H1 (cell line): ENCODE data around the gene CHCHD3. TPM values are rescaled to one million over a fixed set of nuclear protein-coding genes. Genes with fewer than 3 reads are reported as not detected.

Experiments used
- CTCF ChIA-PET: fragments of 300-600 bp; sonication (Branson Sonifier 250); formaldehyde crosslinking; loops from one replicate; lab custom pipeline; 2021; ENCODE audit not compliant: partially characterized antibody; lab: Charles Lee
- POLR2A ChIA-PET: fragments of 300-600 bp; sonication (Branson Sonifier 250); formaldehyde crosslinking; loops from one replicate; lab custom pipeline; 2021; ENCODE audit warnings: inconsistent platforms; ENCODE audit not compliant: partially characterized antibody; lab: Charles Lee
- DNase-seq, 2 experiments: peaks; one replicate each; pipeline versions ENCODE4 v3.0.0 to v3.0.0-alpha.2; 2010 to 2022; ENCODE audit warnings: low spot score in 2 of 2, low read depth in 1 of 2, mixed read lengths in 1 of 2
- FAIRE-seq: peaks from 2 replicates; lab custom pipeline; 2011; peaks lifted over from hg19 to GRCh38; lab: Jason Lieb, UNC
- H2AFZ ChIP-seq: 2 replicates; pipeline ENCODE4 v1.8.1; 2012; ENCODE audit warnings: low read length, inconsistent platforms
- H2AK5ac ChIP-seq: 2 replicates; pipeline ENCODE4 v1.6.1; 2013; ENCODE audit warnings: low read depth, low read length
- H2BK120ac ChIP-seq: replicated peaks from 2 replicates; pipeline ENCODE3; 2013; ENCODE audit warnings: low read depth, low read length, inconsistent platforms
- H2BK12ac ChIP-seq: 2 replicates; pipeline ENCODE4 v1.6.1; 2013; ENCODE audit warnings: low read depth, low read length
- H2BK15ac ChIP-seq: 2 replicates; pipeline ENCODE4 v1.6.1; 2013; ENCODE audit warnings: low read length
- H2BK20ac ChIP-seq: 2 replicates; pipeline ENCODE4 v1.6.1; 2013; ENCODE audit warnings: low read length
- H2BK5ac ChIP-seq: 2 replicates; pipeline ENCODE4 v1.6.1; 2013; ENCODE audit warnings: low read depth, low read length
- H3K14ac ChIP-seq: 2 replicates; pipeline ENCODE4 v1.6.1; 2013; ENCODE audit warnings: inconsistent platforms; ENCODE audit not compliant: insufficient read length
- H3K18ac ChIP-seq: 2 replicates; pipeline ENCODE4 v1.6.1; 2013; ENCODE audit warnings: low read length; ENCODE audit errors: extremely low read depth
- H3K23ac ChIP-seq: 2 replicates; pipeline ENCODE4 v1.6.1; 2013; ENCODE audit warnings: inconsistent platforms; ENCODE audit not compliant: insufficient read length
- H3K23me2 ChIP-seq: 2 replicates; pipeline ENCODE4 v1.6.1; 2013; ENCODE audit warnings: low read depth, low read length
- H3K27ac ChIP-seq: 2 replicates; pipeline ENCODE4 v1.6.1; 2011; ENCODE audit warnings: low read depth, low read length, inconsistent platforms
- H3K27me3 ChIP-seq, 4 experiments: replicated peaks in 1 of 4; 1 replicate in 1 of 4; 2 replicates in 3 of 4; pipeline versions ENCODE4 v1.6.1 to v1.8.1; 2011 to 2013; ENCODE audit warnings: low read length in 3 of 4, mild to moderate bottlenecking in 3 of 4, inconsistent platforms in 2 of 4, mixed read lengths in 2 of 4, moderate library complexity in 1 of 4; ENCODE audit not compliant: control insufficient read depth in 3 of 4, insufficient read depth in 3 of 4; ENCODE audit errors: extremely low read depth in 1 of 4
- H3K36me3 ChIP-seq, 4 experiments: 2 replicates each; pipeline versions ENCODE4 v1.6.1 to v1.8.1; 2011 to 2013; ENCODE audit warnings: mild to moderate bottlenecking in 4 of 4, low read length in 3 of 4, moderate library complexity in 2 of 4, control low read depth in 1 of 4, inconsistent platforms in 1 of 4; ENCODE audit not compliant: insufficient read depth in 4 of 4, control insufficient read depth in 2 of 4
- H3K4ac ChIP-seq: replicated peaks from 2 replicates; pipeline ENCODE3; 2013; ENCODE audit warnings: low read length, low read depth, mixed read lengths, inconsistent platforms; ENCODE audit not compliant: insufficient read length
- H3K4me1 ChIP-seq, 4 experiments: replicated peaks in 1 of 4; 1 replicate in 1 of 4; 2 replicates in 3 of 4; pipeline versions ENCODE4 v1.6.1 to v1.8.1; 2011 to 2013; ENCODE audit warnings: low read length in 3 of 4, inconsistent platforms in 2 of 4, mixed read lengths in 1 of 4; ENCODE audit not compliant: insufficient read depth in 4 of 4, control insufficient read depth in 3 of 4
- H3K4me2 ChIP-seq, 2 experiments: 2 replicates each; pipeline versions ENCODE4 v1.6.1 to v1.8.1; 2011 to 2013; ENCODE audit warnings: low read depth in 2 of 2, low read length in 2 of 2, control low read depth in 1 of 2, inconsistent platforms in 1 of 2, mild to moderate bottlenecking in 1 of 2; ENCODE audit not compliant: insufficient read depth in 1 of 2
- H3K4me3 ChIP-seq, 4 experiments: fragments of 200-600, 300-600 bp in 1 of 4; sonication (generic), shearing (Covaris generic), sonication (Bioruptor Twin) in 1 of 4; 2 replicates each; pipeline versions ENCODE4 v1.5.1 to v1.8.1; 2011 to 2016; ENCODE audit warnings: low read length in 4 of 4, low read depth in 3 of 4, control low read depth in 2 of 4, inconsistent platforms in 2 of 4, mild to moderate bottlenecking in 2 of 4, mixed read lengths in 1 of 4, moderate library complexity in 1 of 4; ENCODE audit not compliant: insufficient read depth in 2 of 4; ENCODE audit errors: extremely low read depth in 1 of 4
- H3K56ac ChIP-seq: replicated peaks from 2 replicates; pipeline ENCODE3; 2013; ENCODE audit warnings: low read depth, mild to moderate bottlenecking, mixed read lengths, low read length, inconsistent platforms; ENCODE audit not compliant: insufficient read length
- H3K79me1 ChIP-seq: 2 replicates; pipeline ENCODE4 v1.6.1; 2013; ENCODE audit warnings: low read depth, low read length, control low read depth
- H3K79me2 ChIP-seq, 2 experiments: 2 replicates each; pipeline versions ENCODE4 v1.6.1 to v1.8.1; 2012 to 2013; ENCODE audit warnings: low read length in 2 of 2, mild to moderate bottlenecking in 2 of 2, inconsistent platforms in 1 of 2; ENCODE audit not compliant: insufficient read depth in 2 of 2, control insufficient read depth in 1 of 2
- H3K9ac ChIP-seq, 4 experiments: replicated peaks in 1 of 4; 1 replicate in 1 of 4; 2 replicates in 3 of 4; pipeline versions ENCODE4 v1.6.1 to v1.8.1; 2011 to 2013; ENCODE audit warnings: low read depth in 3 of 4, low read length in 3 of 4, control low read depth in 2 of 4, mild to moderate bottlenecking in 2 of 4, moderate library complexity in 2 of 4, inconsistent platforms in 1 of 4; ENCODE audit errors: extremely low read depth in 1 of 4
- H3K9me3 ChIP-seq, 2 experiments: 2 replicates each; pipeline versions ENCODE4 v1.6.1 to v1.8.1; 2012 to 2013; ENCODE audit warnings: mild to moderate bottlenecking in 2 of 2, moderate library complexity in 2 of 2, control low read depth in 1 of 2, inconsistent platforms in 1 of 2, low read depth in 1 of 2, low read length in 1 of 2, mixed read lengths in 1 of 2; ENCODE audit not compliant: insufficient read depth in 2 of 2
- H4K20me1 ChIP-seq, 2 experiments: replicated peaks in 1 of 2; 2 replicates each; pipeline versions ENCODE3 to v1.8.1; 2011 to 2013; ENCODE audit warnings: inconsistent platforms in 2 of 2, low read length in 2 of 2, mild to moderate bottlenecking in 1 of 2; ENCODE audit not compliant: insufficient read depth in 2 of 2, control insufficient read depth in 1 of 2
- H4K5ac ChIP-seq: 2 replicates; pipeline ENCODE4 v1.6.1; 2013; ENCODE audit warnings: low read length, low read depth, mixed read lengths, inconsistent platforms; ENCODE audit not compliant: insufficient read length
- H4K8ac ChIP-seq: 2 replicates; pipeline ENCODE4 v1.8.0; 2013; ENCODE audit warnings: mild to moderate bottlenecking, moderate library complexity, low read length, inconsistent platforms; ENCODE audit not compliant: insufficient read depth; ENCODE audit errors: extremely low read depth
- H4K91ac ChIP-seq: replicated peaks from 2 replicates; pipeline ENCODE3; 2013; ENCODE audit warnings: low read length, mixed read lengths, inconsistent platforms; ENCODE audit not compliant: insufficient read length
- E2F6 ChIP-seq: IDR thresholded peaks from 2 replicates; pipeline ENCODE4 v1.6.1; 2012; ENCODE audit warnings: inconsistent platforms
- EGR1 ChIP-seq: IDR thresholded peaks from 2 replicates; pipeline ENCODE4 v1.6.1; 2011; ENCODE audit warnings: low read depth, low read length, borderline replicate concordance
- FOSL1 ChIP-seq: IDR thresholded peaks from 2 replicates; pipeline ENCODE4 v1.6.1; 2011; ENCODE audit warnings: mild to moderate bottlenecking, low read depth, low read length, moderate library complexity; ENCODE audit not compliant: insufficient read depth
- KDM1A ChIP-seq: fragments of 200-600, 300-600 bp; sonication (generic); IDR thresholded peaks from 2 replicates; pipeline ENCODE4 v1.7.1; 2016; ENCODE audit warnings: mild to moderate bottlenecking, low read length, borderline replicate concordance
- KDM5A ChIP-seq: fragments of 200-600 bp; IDR thresholded peaks from 2 replicates; pipeline ENCODE4 v1.7.1; 2012; ENCODE audit warnings: mild to moderate bottlenecking, low read length, inconsistent platforms, mixed read lengths
- POLR2AphosphoS5 ChIP-seq: IDR thresholded peaks from 2 replicates; pipeline ENCODE4 v1.6.1; 2011; ENCODE audit warnings: low read depth, low read length
- RXRA ChIP-seq: IDR thresholded peaks from 2 replicates; pipeline ENCODE4 v1.6.1; 2011; ENCODE audit warnings: low read depth, mild to moderate bottlenecking, low read length, moderate library complexity; ENCODE audit not compliant: insufficient read depth
- SIN3A ChIP-seq, 2 experiments: IDR thresholded peaks in 1 of 2; conservative IDR thresholded peaks in 1 of 2; 2 replicates each; pipeline ENCODE4 v1.6.1; 2011 to 2012; ENCODE audit warnings: low read length in 2 of 2, improper control_type of control experiment in 1 of 2, low read depth in 1 of 2, mild to moderate bottlenecking in 1 of 2
- SUZ12 ChIP-seq: fragments of 200-600 bp; sonication (generic); IDR thresholded peaks from 2 replicates; pipeline ENCODE4 v1.6.1; 2012; ENCODE audit warnings: mild to moderate bottlenecking, inconsistent platforms, low read length, moderate library complexity, mixed read lengths
- TBP ChIP-seq: IDR thresholded peaks from 2 replicates; pipeline ENCODE4 v1.6.1; 2011; ENCODE audit warnings: low read depth, low read length, improper control_type of control experiment
- TEAD4 ChIP-seq: IDR thresholded peaks from 2 replicates; pipeline ENCODE4 v1.6.1; 2012; ENCODE audit warnings: low read depth, low read length, inconsistent platforms, mixed read lengths
- WGBS, 2 experiments: shearing (Covaris generic) in 1 of 2; methylation state at CpG; one replicate each; pipeline versions ENCODE4 v1.1.6 to v1.1.7; 2013 to 2015; ENCODE audit warnings: low lambda C conversion rate in 2 of 2, mixed read lengths in 2 of 2, inconsistent platforms in 1 of 2, low coverage in 1 of 2, missing lambda C conversion rate in 1 of 2; ENCODE audit not compliant: insufficient replicate concordance in 2 of 2, insufficient coverage in 1 of 2, insufficient read length in 1 of 2; ENCODE audit errors: extremely low coverage in 1 of 2, missing lambda C conversion rate in 1 of 2; 5-methylcytosine and 5-hydroxymethylcytosine counted together
- polyA plus RNA-seq, 7 experiments: library from polyadenylated mRNA; depleted of rRNA in 3 of 7; stranded (reverse) in 5 of 7; unstranded in 2 of 7; fragments of >200 nt in 5 of 7; fragments of 200-250 nt in 2 of 7; gene quantifications; 1 replicate in 5 of 7; 2 replicates in 1 of 7; 4 replicates in 1 of 7; pipeline versions ENCODE4 v1.2.1 to v1.2.3, GENCODE V29; 2011 to 2013; ENCODE audit warnings: missing spikeins in 2 of 7, mixed read lengths in 2 of 7
- total RNA-seq: library from RNA; stranded (reverse); fragmentation: NEBNext Ultra II Directional; extraction: Animal tissue kit (Norgen Biotek cat#: 25700); gene quantifications from 2 replicates; pipeline ENCODE4 v1.2.1, GENCODE V29; 2021

CHCHD3 gene
- total and polyA plus RNA-seq, 2 of the 8 experiments (the other 6 are each of a cell fraction or from before 2014, with no cell fraction given): 42.9 to 137 TPM

DNA sequence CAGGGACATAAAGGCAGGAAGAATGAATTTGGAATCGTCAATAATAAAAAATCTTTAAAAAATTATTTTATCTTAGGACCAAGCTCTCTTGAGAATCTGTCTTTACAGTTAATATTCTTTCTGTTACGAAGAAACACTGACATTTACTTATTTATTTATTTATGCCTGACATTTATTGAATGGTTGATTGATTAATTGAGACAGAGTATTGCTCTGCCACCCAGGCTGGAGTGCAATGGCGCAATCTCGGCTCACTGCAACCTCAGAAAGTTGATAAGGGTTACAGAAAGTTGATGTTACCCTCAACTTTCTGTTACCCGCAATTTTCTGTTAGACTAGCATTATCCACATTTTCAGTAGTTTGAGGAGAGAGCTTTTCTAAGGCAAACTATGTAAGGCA, 70.1 kb downstream of the CHCHD3 start:
- no peaks in the 10 kb centered on the region for H3K27me3 ChIP-seq
- H3K4me1 ChIP-seq: peaks cover 0 to 3% (median under 1%) of the 10 kb centered on the region in 4 experiments; a peak in 2 of 7 replicates
- no peaks in the 10 kb centered on the region for H3K23me2 ChIP-seq
- FAIRE-seq (no peak), DNase-seq (no peak)
- no peak overlapping the region for H3K18ac ChIP-seq
- no peak overlapping the region for H2BK20ac ChIP-seq
- no peak overlapping the region for H3K4me2 ChIP-seq
- no peak overlapping the region for H4K5ac ChIP-seq
- peaks cover 2 to 7% of the 10 kb centered on the region in 2 experiments for H4K20me1 ChIP-seq
- H3K56ac ChIP-seq: no peak overlapping the region
- no peak overlapping the region for H2AK5ac ChIP-seq
- no peak overlapping the region for H2BK15ac ChIP-seq
- CTCF ChIA-PET: interaction anchor here (1.0 to 1.4 kb wide), 4 partner anchors 10 to 79 kb away, joined by 3 to 9 read pairs (median 4); no protein-coding TSS in a partner anchor
- no peak overlapping the region for H2AFZ ChIP-seq
- peaks cover 0 to 71% of the 10 kb centered on the region in 2 experiments; a peak in 2 of 4 replicates for H3K79me2 ChIP-seq
- H3K4me3 ChIP-seq: no peak overlapping the region
- H4K91ac ChIP-seq: no peak overlapping the region
- H3K9ac ChIP-seq: no peak overlapping the region
- 93% methylated on average over 5 of the region's 5 CpGs; no CpG with 5 or more reads in 1 of the 2 experiments for WGBS, 2 experiments
- POLR2A ChIA-PET: interaction anchor here (0.8 to 1.1 kb wide), 3 partner anchors 8 to 33 kb away, joined by 3 read pairs; no protein-coding TSS in a partner anchor
- no peak overlapping the region for H2BK5ac ChIP-seq
- H4K8ac ChIP-seq: no peak overlapping the region
- no peak overlapping the region for H2BK12ac ChIP-seq
- H3K9me3 ChIP-seq: no peaks in the 10 kb centered on the region
- no peak overlapping the region for H3K14ac ChIP-seq
- no peak overlapping the region for H3K4ac ChIP-seq
- no peak for TF ChIP-seq SUZ12
- no peak for TF ChIP-seq TBP
- TF ChIP-seq EGR1: no peak
- no peak for TF ChIP-seq KDM5A
- no peak for TF ChIP-seq FOSL1
- TF ChIP-seq E2F6: no peak
- no peak for TF ChIP-seq RXRA
- TF ChIP-seq TEAD4: no peak
- no peak for TF ChIP-seq SIN3A (conservative IDR thresholded peaks at IDR 0.05 in 1 of 2, IDR thresholded peaks at IDR 0.05 in 1 of 2; ENCODE audit: low read depth in 1 of 2, low read length in 2 of 2)
- no peak for TF ChIP-seq POLR2AphosphoS5
- TF ChIP-seq KDM1A: no peak
- no peak overlapping the region for H2BK120ac ChIP-seq
- no peaks in the 10 kb centered on the region for H3K36me3 ChIP-seq
- no peak overlapping the region for H3K23ac ChIP-seq
- no peak overlapping the region for H3K27ac ChIP-seq
- H3K79me1 ChIP-seq: peaks cover 4% of the 10 kb centered on the region
